GM18519 (cell line): ENCODE data around the gene SKIC2.

Experiments used
- ATAC-seq: cut with Tn5 transposase; IDR thresholded peaks from one replicate; pipeline ENCODE4 v1.9.1; 2021; ENCODE audit warnings: mild to moderate bottlenecking, moderate library complexity; ENCODE audit not compliant: unreplicated experiment, low FRiP score

The SKIC2 gene

GRCh38 chr6:31945154-31945506 lies 13.8 kb upstream of the SKIC2 start:
- no peak for ATAC-seq

- ATAC-seq, result no peak
Observed at GRCh38 chr6:31945507-31946369, 13.2 kb upstream of the SKIC2 start, which contains the start of gene CFB. CFB (plus strand) TSS chr6:31946095; CDS start chr6:31946222, 127 bp downstream.

GRCh38 chr6:31946370-31946885 lies 12.5 kb upstream of the SKIC2 start:
- no peak for ATAC-seq

GRCh38 chr6:31947070-31947675 lies 11.8 kb upstream of the SKIC2 start:
- ATAC-seq, result no peak

- no peak for ATAC-seq
Observed at GRCh38 chr6:31947864-31948263, 11.1 kb upstream of the SKIC2 start.

GRCh38 chr6:31948306-31948705 lies 10.7 kb upstream of the SKIC2 start:
- no peak for ATAC-seq

GRCh38 chr6:31948753-31949413 lies 10.1 kb upstream of the SKIC2 start:
- ATAC-seq, result no peak

- ATAC-seq, result no peak
Observed at GRCh38 chr6:31949926-31950548, 8.9 kb upstream of the SKIC2 start.

GRCh38 chr6:31952140-31952805 lies 6.7 kb upstream of the SKIC2 start:
- no peak for ATAC-seq

GRCh38 chr6:31952890-31953289 lies 6.1 kb upstream of the SKIC2 start:
- no peak for ATAC-seq

- no peak for ATAC-seq
Observed at GRCh38 chr6:31954511-31954910, 4.5 kb upstream of the SKIC2 start.

- no peak for ATAC-seq
Observed at GRCh38 chr6:31956796-31957195, 2.2 kb upstream of the SKIC2 start.

GRCh38 chr6:31958412-31958740 lies 599 bp upstream of the SKIC2 start:
- ATAC-seq, result no peak

- no peak for ATAC-seq
Observed at GRCh38 chr6:31961616-31962015, 2.6 kb downstream of the SKIC2 start.

GRCh38 chr6:31963921-31964320 lies 4.9 kb downstream of the SKIC2 start:
- no peak for ATAC-seq

GRCh38 chr6:31965700-31966099 lies 6.7 kb downstream of the SKIC2 start:
- no peak for ATAC-seq

GRCh38 chr6:31966506-31966905 lies 7.5 kb downstream of the SKIC2 start:
- no peak for ATAC-seq

- ATAC-seq, result no peak
Observed at GRCh38 chr6:31966997-31967925, 8.3 kb downstream of the SKIC2 start.

- no peak for ATAC-seq
Observed at GRCh38 chr6:31967926-31968320, 8.9 kb downstream of the SKIC2 start.
